Tibial artery (tissue), 4 donors: ENCODE measurements around the gene PCGF2.

Source experiments
- DNase-seq, 2 donors: peaks; one replicate each; pipeline ENCODE4 v3.0.0-alpha.2; 2019
- H3K27ac ChIP-seq, 2 donors: fragments of 200-600 bp; sonication (generic) in 1 of 2; 1 replicate in 1 of 2; 2 replicates in 1 of 2; pipeline ENCODE4 v1.5.1; 2018 to 2019; ENCODE audit warnings: mild to moderate bottlenecking in 1 of 2
- H3K27me3 ChIP-seq, 2 donors: fragments of 200-600 bp; sonication (generic) in 1 of 2; one replicate each; pipeline versions ENCODE4 v1.5.1 to v1.6.0; 2016 to 2019
- H3K36me3 ChIP-seq, 3 donors: fragments of 200-600 bp; sonication (generic) in 2 of 3; one replicate each; pipeline ENCODE4 v1.5.1; 2016 to 2019; ENCODE audit warnings: mild to moderate bottlenecking in 2 of 3
- H3K4me1 ChIP-seq, 4 donors: fragments of 200-600 bp; sonication (generic) in 2 of 4; 1 replicate in 3 of 4; 2 replicates in 1 of 4; pipeline ENCODE4 v1.5.1; 2016 to 2019
- H3K4me3 ChIP-seq, 2 donors: fragments of 200-600 bp; sonication (generic) in 1 of 2; 1 replicate in 1 of 2; 2 replicates in 1 of 2; pipeline ENCODE4 v1.5.1; 2018 to 2019; ENCODE audit warnings: mild to moderate bottlenecking in 2 of 2
- H3K9me3 ChIP-seq, 3 donors: fragments of 200-600 bp; sonication (generic) in 1 of 3; one replicate each; pipeline ENCODE4 v1.5.1; 2016 to 2019
- CTCF ChIP-seq, 2 experiments: fragments of 200-600 bp in 1 of 2; fragments of 450-650 bp in 1 of 2; IDR thresholded peaks; one replicate each; pipeline ENCODE4 v1.5.1; 2017 to 2019; ENCODE audit warnings: antibody characterized with exemption in 2 of 2, mild to moderate bottlenecking in 1 of 2, moderate library complexity in 1 of 2
- intact Hi-C: fragments of 100-400 bp; cut with DNase I; formaldehyde crosslinking; loops from one replicate; pipeline ENCODE4 v1.15.0; 2023; ENCODE audit warnings: low total_unique reads

Gene PCGF2

GRCh38 chr17:38701504-38702165, 46.5 kb downstream of the PCGF2 start:
- H3K4me3 ChIP-seq = peak overlapping the region; percentile 96 to 97
- intact Hi-C loops = no loop called here
- H3K27me3 ChIP-seq = no peaks in the 10 kb centered on the region
- no peak for TF ChIP-seq CTCF (IDR thresholded peaks at IDR 0.05)
- H3K9me3 ChIP-seq = no peaks in the 10 kb centered on the region
- H3K36me3 ChIP-seq = no peaks in the 10 kb centered on the region
- H3K27ac ChIP-seq = peak overlapping the region; percentile 94 to 96
- H3K4me1 ChIP-seq = peaks cover under 1 to 29% (median 17%) of the 10 kb centered on the region in 4 donors
- DNase-seq = no peak

GRCh38 chr17:38698760-38699159, 49.4 kb downstream of the PCGF2 start:
- Histone ChIP-seq H3K9me3 (no peaks in the 10 kb centered on the region), H3K4me1 (peaks cover 0 to 26% (median 20%) of the 10 kb centered on the region in 4 donors), H3K4me3 (no peak overlapping the region), H3K36me3 (no peaks in the 10 kb centered on the region), H3K27me3 (no peaks in the 10 kb centered on the region), H3K27ac (no peak overlapping the region)
- intact Hi-C loops = no loop called here
- no peak for TF ChIP-seq CTCF (IDR thresholded peaks at IDR 0.05)
- no peak for DNase-seq

- Histone ChIP-seq H3K9me3 (no peaks in the 10 kb centered on the region), H3K27me3 (no peaks in the 10 kb centered on the region), H3K4me3 (no peak overlapping the region), H3K27ac (no peak overlapping the region), H3K4me1 (peaks cover 0 to 21% (median 19%) of the 10 kb centered on the region in 4 donors), H3K36me3 (no peaks in the 10 kb centered on the region)
- DNase-seq = no peak
- intact Hi-C loops = no loop called here
- TF ChIP-seq CTCF (IDR thresholded peaks at IDR 0.05) = no peak
Observed at GRCh38 chr17:38697061-38697820, 50.9 kb downstream of the PCGF2 start.

- H3K36me3 ChIP-seq = no peaks in the 10 kb centered on the region
- peak overlapping the region; percentile 67 to 72 for H3K27ac ChIP-seq
- H3K4me1 ChIP-seq = peaks cover 0 to 13% (median 10%) of the 10 kb centered on the region in 4 donors
- H3K9me3 ChIP-seq = no peaks in the 10 kb centered on the region
- intact Hi-C loops = no loop called here
- DNase-seq = peak; percentile 88 to 96
- no peaks in the 10 kb centered on the region for H3K27me3 ChIP-seq
- no peak overlapping the region for H3K4me3 ChIP-seq
- peak in 1 of 2 experiments; percentile 5 for TF ChIP-seq CTCF (IDR thresholded peaks at IDR 0.05)
Observed at GRCh38 chr17:38693700-38694329, 54.3 kb downstream of the PCGF2 start.

GRCh38 chr17:38691154-38691553, 57.0 kb downstream of the PCGF2 start:
- no peaks in the 10 kb centered on the region for H3K9me3 ChIP-seq
- H3K4me3 ChIP-seq = no peak overlapping the region
- H3K4me1 ChIP-seq = peaks cover 0 to 13% (median 10%) of the 10 kb centered on the region in 4 donors
- no peaks in the 10 kb centered on the region for H3K27me3 ChIP-seq
- intact Hi-C loops = no loop called here
- H3K27ac ChIP-seq = no peak overlapping the region
- no peak for TF ChIP-seq CTCF (IDR thresholded peaks at IDR 0.05)
- no peak for DNase-seq
- no peaks in the 10 kb centered on the region for H3K36me3 ChIP-seq
